Astrocyte (in vitro differentiated cells and primary cell): ENCODE data around the gene TTC31.

ENCODE experiments used
- EZH2 ChIP-seq: IDR thresholded peaks from 2 replicates; pipeline ENCODE4 v1.6.1; 2012; ENCODE audit warnings: mild to moderate bottlenecking, low read length, inconsistent platforms; ENCODE audit not compliant: insufficient read depth
- TF ChIP-seq, protein P1 (sequence below): IDR thresholded peaks from 2 replicates; pipeline ENCODE4 v1.5.1; 2011; ENCODE audit warnings: low read depth, mild to moderate bottlenecking, inconsistent platforms, low read length, moderate library complexity; ENCODE audit not compliant: insufficient read depth

DNA sequence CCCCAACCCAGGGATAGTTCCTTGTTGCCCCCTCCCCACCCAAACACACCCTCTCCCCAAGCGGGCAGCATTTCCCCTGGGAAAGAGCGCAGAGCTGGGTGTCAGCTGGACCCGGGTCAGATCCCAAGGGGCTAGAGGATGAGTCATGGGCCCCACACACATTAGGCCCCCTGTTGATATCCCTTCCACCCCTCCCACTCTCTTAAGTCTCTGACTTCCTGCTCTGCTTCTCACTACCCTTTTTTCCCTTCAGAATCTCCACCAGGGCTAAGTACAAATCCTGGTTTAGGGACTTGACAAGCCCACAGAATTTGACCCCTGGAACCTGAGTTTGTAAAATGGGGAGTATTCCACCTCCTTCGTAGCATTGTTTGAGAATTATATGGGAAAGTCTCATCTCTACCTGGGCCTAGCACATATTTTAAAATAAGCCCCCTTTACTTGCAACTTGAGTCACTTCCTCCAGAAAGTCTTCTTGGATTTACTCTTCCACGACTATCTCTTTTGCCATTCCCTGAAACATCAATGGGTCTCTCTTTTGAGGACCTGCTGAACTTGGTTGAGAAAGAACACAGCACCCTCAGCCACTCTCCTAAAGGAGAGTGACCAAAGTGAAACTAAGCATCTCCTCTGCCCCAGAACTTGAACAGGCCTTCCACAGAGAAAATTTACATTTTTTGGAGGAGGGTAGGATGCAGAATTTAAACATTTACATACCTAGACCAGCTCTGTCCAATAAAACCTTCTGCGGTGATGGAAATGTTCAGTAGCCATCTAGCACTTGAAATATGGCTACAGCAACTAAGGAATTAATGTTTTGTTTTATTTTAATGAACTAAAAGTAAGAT, 45.8 kb upstream of the TTC31 start:
- TF ChIP-seq, protein P1, sequence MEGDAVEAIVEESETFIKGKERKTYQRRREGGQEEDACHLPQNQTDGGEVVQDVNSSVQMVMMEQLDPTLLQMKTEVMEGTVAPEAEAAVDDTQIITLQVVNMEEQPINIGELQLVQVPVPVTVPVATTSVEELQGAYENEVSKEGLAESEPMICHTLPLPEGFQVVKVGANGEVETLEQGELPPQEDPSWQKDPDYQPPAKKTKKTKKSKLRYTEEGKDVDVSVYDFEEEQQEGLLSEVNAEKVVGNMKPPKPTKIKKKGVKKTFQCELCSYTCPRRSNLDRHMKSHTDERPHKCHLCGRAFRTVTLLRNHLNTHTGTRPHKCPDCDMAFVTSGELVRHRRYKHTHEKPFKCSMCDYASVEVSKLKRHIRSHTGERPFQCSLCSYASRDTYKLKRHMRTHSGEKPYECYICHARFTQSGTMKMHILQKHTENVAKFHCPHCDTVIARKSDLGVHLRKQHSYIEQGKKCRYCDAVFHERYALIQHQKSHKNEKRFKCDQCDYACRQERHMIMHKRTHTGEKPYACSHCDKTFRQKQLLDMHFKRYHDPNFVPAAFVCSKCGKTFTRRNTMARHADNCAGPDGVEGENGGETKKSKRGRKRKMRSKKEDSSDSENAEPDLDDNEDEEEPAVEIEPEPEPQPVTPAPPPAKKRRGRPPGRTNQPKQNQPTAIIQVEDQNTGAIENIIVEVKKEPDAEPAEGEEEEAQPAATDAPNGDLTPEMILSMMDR, result no peak
- no peak for TF ChIP-seq EZH2
